ENCODE results near the gene LSP1.

DNA sequence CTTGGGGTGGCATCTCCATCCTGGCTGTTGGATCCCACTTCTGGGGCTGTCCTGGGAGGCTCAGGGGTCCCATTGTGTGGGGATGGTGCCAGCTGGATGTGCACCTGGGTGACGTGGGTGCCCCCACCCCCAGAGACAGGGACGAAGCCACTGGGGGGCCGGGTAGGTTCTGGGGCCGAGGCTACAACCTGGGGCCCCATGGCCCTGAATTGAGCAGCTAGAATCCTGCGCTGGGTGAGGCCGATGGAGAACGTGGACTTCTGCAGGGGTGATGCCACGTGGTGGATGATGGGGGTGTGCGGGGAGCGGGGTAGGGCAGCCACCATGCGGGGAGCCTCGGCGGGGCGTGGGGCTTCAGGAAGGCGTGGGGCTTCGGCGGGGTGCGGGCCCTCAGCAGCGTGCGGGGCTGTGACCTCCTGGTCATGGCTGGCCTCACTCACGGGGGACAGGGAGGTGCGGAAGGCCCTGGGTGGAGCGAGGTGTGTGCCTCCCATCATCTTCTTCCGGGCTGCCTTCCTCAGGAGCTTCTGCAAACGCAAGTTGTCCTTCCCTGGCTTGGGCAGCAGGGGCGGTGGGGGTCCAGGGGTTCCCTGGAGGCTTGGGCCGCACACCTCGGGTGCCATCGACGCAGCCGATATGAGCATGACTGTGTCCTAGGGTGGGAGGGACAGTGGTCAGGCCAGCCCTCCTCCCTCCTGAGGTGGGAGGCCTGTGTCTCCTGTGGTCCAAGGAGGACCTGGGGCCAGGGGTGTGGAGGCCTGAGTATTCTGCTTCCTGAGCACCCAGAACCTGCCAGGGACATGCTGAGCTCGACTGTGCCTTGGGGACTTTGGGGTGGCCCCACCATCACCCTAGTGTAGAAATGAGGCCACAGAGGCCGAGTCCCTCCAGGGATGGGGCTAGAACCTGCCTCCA is 37.3 kb downstream of the LSP1 start:
- no peak for TF ChIP-seq CTCF (IDR thresholded peaks at IDR 0.05)
- TF ChIP-seq POLR2A (IDR thresholded peaks at IDR 0.05; ENCODE audit: low read depth) = no peak
